GM19324 (cell line): ENCODE data around the gene RXRG.

ENCODE experiments used
- ATAC-seq: cut with Tn5 transposase; IDR thresholded peaks from one replicate; pipeline ENCODE4 v1.9.1; 2021; ENCODE audit warnings: mild to moderate bottlenecking, moderate library complexity; ENCODE audit not compliant: unreplicated experiment, low FRiP score

The RXRG gene

GRCh38 chr1:165415068-165415467, 29.9 kb downstream of the RXRG start:
- ATAC-seq, result no peak

- no peak for ATAC-seq
Measured at GRCh38 chr1:165414620-165415019, 30.3 kb downstream of the RXRG start.

GRCh38 chr1:165411396-165411795, 33.5 kb downstream of the RXRG start:
- no peak for ATAC-seq

- no peak for ATAC-seq
Measured at GRCh38 chr1:165409657-165410358, 35.1 kb downstream of the RXRG start.

- ATAC-seq, result no peak
Measured at GRCh38 chr1:165408518-165408917, 36.4 kb downstream of the RXRG start.

GRCh38 chr1:165407398-165407797, 37.5 kb downstream of the RXRG start:
- no peak for ATAC-seq

- no peak for ATAC-seq
Measured at GRCh38 chr1:165403835-165404482, 41.0 kb downstream of the RXRG start.

- ATAC-seq, result no peak
Measured at GRCh38 chr1:165402517-165403111, 42.3 kb downstream of the RXRG start.

GRCh38 chr1:165397944-165398343, 47.0 kb downstream of the RXRG start:
- no peak for ATAC-seq

GRCh38 chr1:165395901-165396300, 49.0 kb downstream of the RXRG start:
- no peak for ATAC-seq

GRCh38 chr1:165395478-165395877, 49.4 kb downstream of the RXRG start:
- no peak for ATAC-seq

GRCh38 chr1:165392634-165393571, 52.0 kb downstream of the RXRG start:
- ATAC-seq, result peak; percentile 99

GRCh38 chr1:165389609-165390008, 55.3 kb downstream of the RXRG start:
- no peak for ATAC-seq

- no peak for ATAC-seq
Measured at GRCh38 chr1:165387961-165388360, 57.0 kb downstream of the RXRG start.

GRCh38 chr1:165387505-165387904, 57.4 kb downstream of the RXRG start:
- ATAC-seq, result no peak

- ATAC-seq, result no peak
Measured at GRCh38 chr1:165383599-165384405, 61.1 kb downstream of the RXRG start.

- no peak for ATAC-seq
Measured at GRCh38 chr1:165383067-165383466, 61.9 kb downstream of the RXRG start.

- ATAC-seq, result no peak
Measured at GRCh38 chr1:165381745-165382505, 63.0 kb downstream of the RXRG start.

GRCh38 chr1:165376811-165377311, 68.1 kb downstream of the RXRG start:
- no peak for ATAC-seq
